KOPT-K1 (cell line): Measurements from ENCODE around the gene CEBPZOS.
A peak's percentile ranks its signal among the peaks of the same experiment; 100 is the strongest.

ENCODE experiments used
- H3K27ac ChIP-seq: fragments of 200-600 bp; sonication (generic); 2 replicates; pipeline ENCODE4 v1.5.1; 2016; ENCODE audit warnings: antibody characterized with exemption, mild to moderate bottlenecking, low read depth, low read length; ENCODE audit not compliant: poor library complexity, severe bottlenecking
- H3K36me3 ChIP-seq: fragments of 200-600 bp; sonication (generic); 2 replicates; pipeline ENCODE4 v1.5.1; 2017; ENCODE audit warnings: antibody characterized with exemption, mild to moderate bottlenecking, low read length, moderate library complexity; ENCODE audit not compliant: insufficient read depth
- H3K9me3 ChIP-seq: fragments of 200-600 bp; sonication (generic); 2 replicates; pipeline ENCODE4 v1.5.1; 2017; ENCODE audit warnings: antibody characterized with exemption, low read length, mild to moderate bottlenecking; ENCODE audit not compliant: insufficient read depth, poor library complexity, severe bottlenecking

Gene CEBPZOS

GRCh38 chr2:37196320-37197195 lies at the start of gene CEBPZOS:
Gene CEBPZOS (plus strand): TSS chr2:37196496. CDS start chr2:37199705, 3,209 bp downstream.
- peak within 1 kb of the TSS; percentile 68 for H3K27ac ChIP-seq
- H3K36me3 ChIP-seq = peaks cover 29% of the 10 kb centered on the region
- no peaks in the 10 kb centered on the region for H3K9me3 ChIP-seq

GRCh38 chr2:37148325-37148724 lies 48.0 kb upstream of the CEBPZOS start:
- no peaks in the 10 kb centered on the region for H3K9me3 ChIP-seq
- no peak overlapping the region for H3K27ac ChIP-seq
- H3K36me3 ChIP-seq = peaks cover 79% of the 10 kb centered on the region

- Histone ChIP-seq H3K27ac (no peak overlapping the region), H3K9me3 (no peaks in the 10 kb centered on the region), H3K36me3 (peaks cover 78% of the 10 kb centered on the region)
These were observed 46.5 kb upstream of the CEBPZOS start for GRCh38 chr2:37149626-37150322.

- peaks cover 49% of the 10 kb centered on the region for H3K36me3 ChIP-seq
- H3K27ac ChIP-seq = no peak overlapping the region
- H3K9me3 ChIP-seq = no peaks in the 10 kb centered on the region
These were observed 43.1 kb upstream of the CEBPZOS start for GRCh38 chr2:37153224-37153623.

GRCh38 chr2:37154785-37155184 lies 41.5 kb upstream of the CEBPZOS start:
- H3K27ac ChIP-seq = no peak overlapping the region
- peaks cover 34% of the 10 kb centered on the region for H3K36me3 ChIP-seq
- H3K9me3 ChIP-seq = no peaks in the 10 kb centered on the region

- Histone ChIP-seq H3K36me3 (peaks cover 30% of the 10 kb centered on the region), H3K9me3 (no peaks in the 10 kb centered on the region), H3K27ac (peak overlapping the region; percentile 85)
These were observed 40.0 kb upstream of the CEBPZOS start for GRCh38 chr2:37156071-37156856.

- H3K9me3 ChIP-seq = no peaks in the 10 kb centered on the region
- peak within 1 kb of the TSS; percentile 85 for H3K27ac ChIP-seq
These were observed 39.2 kb upstream of the CEBPZOS start, which contains the start of gene EIF2AK2 for GRCh38 chr2:37156857-37157714. Gene EIF2AK2 (minus strand): TSS chr2:37156980. CDS start chr2:37147806, 9,174 bp downstream.

GRCh38 chr2:37164757-37165156 lies 31.5 kb upstream of the CEBPZOS start:
- no peaks in the 10 kb centered on the region for H3K36me3 ChIP-seq
- H3K9me3 ChIP-seq = peaks cover 15% of the 10 kb centered on the region
- H3K27ac ChIP-seq = no peak overlapping the region

More at GRCh38 chr2:37156857-37157714, 39.2 kb upstream of the CEBPZOS start, which contains the start of gene EIF2AK2:
- H3K36me3 ChIP-seq = peaks cover 25% of the 10 kb centered on the region

GRCh38 chr2:37167636-37168180 lies 28.6 kb upstream of the CEBPZOS start:
- H3K36me3 ChIP-seq = no peaks in the 10 kb centered on the region

GRCh38 chr2:37168217-37168981 lies 27.9 kb upstream of the CEBPZOS start:
- peaks cover 15% of the 10 kb centered on the region for H3K9me3 ChIP-seq
- H3K36me3 ChIP-seq = no peaks in the 10 kb centered on the region
- H3K27ac ChIP-seq = no peak overlapping the region

More at GRCh38 chr2:37167636-37168180, 28.6 kb upstream of the CEBPZOS start:
- H3K9me3 ChIP-seq = peaks cover 15% of the 10 kb centered on the region
- H3K27ac ChIP-seq = no peak overlapping the region

GRCh38 chr2:37171624-37171950 lies 24.7 kb upstream of the CEBPZOS start:
- Histone ChIP-seq H3K27ac (no peak overlapping the region), H3K36me3 (no peaks in the 10 kb centered on the region), H3K9me3 (no peaks in the 10 kb centered on the region)

- no peaks in the 10 kb centered on the region for H3K9me3 ChIP-seq
- no peaks in the 10 kb centered on the region for H3K36me3 ChIP-seq
- no peak overlapping the region for H3K27ac ChIP-seq
These were observed 22.6 kb upstream of the CEBPZOS start for GRCh38 chr2:37173741-37174140.

GRCh38 chr2:37180006-37180639 lies 16.2 kb upstream of the CEBPZOS start:
- Histone ChIP-seq H3K9me3 (no peaks in the 10 kb centered on the region), H3K36me3 (no peaks in the 10 kb centered on the region), H3K27ac (no peak overlapping the region)
